ENCODE data around the gene SLC50A1.

The SLC50A1 gene

DNA sequence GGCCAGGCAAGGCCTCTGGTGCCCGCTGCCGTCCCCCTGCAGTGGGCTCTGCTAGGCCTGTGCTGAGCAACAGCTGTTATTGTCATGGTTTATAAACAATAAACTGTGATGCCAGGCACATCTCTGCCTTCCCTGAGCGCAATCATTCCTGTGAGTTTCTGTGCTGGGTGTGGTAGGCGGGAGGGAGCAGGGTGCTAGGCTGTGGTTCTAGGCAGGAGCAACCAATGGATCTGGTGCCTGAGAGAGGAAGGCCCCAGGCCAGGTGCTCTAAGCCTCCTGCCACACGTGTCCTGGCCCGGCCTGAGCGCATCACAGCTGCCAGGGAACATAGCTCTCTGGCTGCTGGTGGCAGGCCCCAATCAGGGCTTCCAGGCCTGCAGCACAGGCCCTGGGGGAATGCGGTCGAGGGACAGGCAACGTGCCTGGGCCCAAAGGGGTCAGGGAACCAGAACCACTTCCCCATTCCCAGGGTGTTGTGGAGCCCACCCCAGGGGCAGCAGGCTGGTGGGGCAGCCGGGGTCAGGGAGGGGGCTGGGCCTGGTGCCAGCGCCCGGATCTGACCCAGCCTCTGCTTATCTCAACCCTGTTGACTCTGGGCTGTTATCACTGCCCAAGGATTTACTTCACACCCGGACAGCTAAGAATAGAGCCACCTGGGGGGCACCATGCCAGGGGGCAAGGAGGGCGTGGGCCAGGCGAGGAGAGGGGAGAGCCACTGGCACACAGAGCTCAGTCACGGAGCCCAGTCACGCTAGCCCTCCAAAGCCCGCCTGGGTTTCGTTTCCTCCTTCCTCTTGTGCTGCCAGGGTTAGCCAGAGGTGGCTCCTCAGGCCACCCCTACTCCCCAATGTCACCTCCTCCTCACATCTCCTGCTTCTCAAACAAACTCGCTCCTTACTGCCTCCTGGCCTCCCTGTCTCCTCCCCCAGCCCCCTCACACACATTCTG is 49.5 kb downstream of the SLC50A1 start:
- DNase-seq (ENCODE audit: low spot score): no peak

DNA sequence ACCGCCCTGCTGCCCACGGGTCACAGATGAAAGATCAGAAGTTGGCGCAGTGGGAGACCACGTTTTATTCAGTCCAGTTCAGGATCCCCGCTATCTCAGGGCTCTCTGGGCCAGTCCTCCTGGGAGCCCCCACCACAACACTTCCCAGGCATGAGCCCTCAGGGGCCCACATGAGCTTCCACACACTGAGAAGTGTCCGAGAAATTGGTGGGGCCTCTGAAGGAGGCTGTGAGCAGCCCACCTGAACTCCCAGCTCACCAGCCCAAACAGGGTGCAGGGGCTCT is 50.1 kb downstream of the SLC50A1 start:
- DNase-seq (ENCODE audit: low spot score): no peak

DNA sequence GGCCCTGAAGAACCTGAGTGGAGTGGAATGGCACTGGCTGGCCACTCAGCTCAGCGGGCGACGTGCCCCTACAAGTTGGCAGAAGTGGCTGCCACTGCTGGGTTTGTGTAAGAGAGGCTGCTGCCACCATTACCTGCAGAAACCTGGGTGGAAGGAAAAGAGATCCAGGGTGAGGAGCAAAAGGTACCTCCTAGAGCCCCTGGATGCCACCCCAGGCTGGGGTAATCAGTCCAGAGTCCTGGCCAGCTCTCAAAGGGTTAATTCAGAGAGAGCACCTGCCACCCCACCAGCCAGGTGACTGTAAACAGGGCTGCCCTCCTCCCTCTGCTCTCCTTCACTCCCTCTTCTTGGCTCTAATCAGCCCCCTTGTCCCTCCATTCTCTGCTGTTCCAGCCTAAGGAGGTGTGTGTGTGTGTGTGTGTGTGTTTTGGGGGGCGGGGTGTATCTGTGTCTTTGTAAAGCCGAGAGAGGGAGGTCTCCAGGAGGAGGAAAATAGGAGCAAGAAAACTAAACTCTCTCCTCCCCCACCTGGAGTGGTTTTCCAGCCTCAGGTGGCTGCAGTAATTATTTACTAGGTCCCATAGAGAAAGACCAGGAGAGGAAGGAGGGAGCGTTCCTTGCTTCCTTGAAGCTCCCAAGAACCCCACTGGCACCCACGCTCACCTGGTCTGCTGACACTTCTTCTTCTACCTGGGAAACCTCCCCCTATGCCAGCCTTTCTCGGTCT is 50.6 kb downstream of the SLC50A1 start:
- DNase-seq (ENCODE audit: low spot score): no peak

DNA sequence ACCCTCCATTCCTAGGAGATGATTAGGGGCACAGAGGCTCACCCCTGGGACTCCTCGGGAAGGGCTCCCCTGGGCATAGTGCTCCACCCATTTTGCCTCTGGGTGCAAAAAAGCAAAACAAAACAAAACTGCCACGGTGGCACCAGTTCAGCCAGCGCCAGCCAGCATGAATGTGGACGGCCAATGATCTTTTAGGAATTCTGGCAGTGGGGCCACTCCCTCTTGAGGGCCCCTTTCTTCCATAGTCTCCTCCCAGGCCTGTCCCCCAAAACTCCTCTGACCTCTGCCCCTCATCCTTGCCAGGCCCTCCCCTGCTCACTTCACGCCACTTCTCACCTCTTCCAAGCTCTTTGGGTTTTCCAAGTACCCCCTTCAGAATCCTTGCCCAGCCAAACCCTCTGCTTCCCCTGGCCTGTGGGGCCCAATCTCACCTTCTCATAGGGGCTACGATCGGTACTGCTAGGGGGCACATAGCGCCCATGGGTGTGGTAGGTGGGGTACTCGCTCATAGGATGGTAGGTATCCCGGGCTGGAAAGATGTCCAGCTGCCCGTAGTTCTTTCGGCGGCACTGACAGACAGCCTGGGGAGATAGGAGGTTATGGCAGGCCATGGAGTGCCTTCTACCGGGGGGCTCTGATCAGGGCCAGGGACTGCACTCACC is 51.3 kb downstream of the SLC50A1 start:
- no peak for DNase-seq (ENCODE audit: low spot score)

DNA sequence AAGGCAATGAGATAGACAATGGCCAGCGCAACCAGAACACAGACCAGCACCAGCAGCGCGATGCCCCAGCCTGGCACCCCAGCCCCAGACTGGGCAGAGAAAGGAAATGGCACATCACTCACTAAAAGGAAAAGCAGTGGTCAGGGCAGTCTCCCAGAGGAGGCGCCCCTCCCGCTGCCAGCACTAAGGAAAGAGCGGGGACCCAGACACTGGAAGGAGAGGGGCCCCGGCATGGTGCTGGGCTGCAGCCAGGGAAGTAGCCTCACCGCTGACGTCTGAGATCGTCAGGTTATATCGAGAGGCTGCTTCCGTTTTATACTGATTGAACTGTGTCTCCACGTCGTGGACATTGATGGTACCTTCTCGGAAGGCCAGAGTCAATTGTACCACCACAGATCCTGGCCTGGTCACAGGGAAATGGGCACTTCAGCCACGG is 51.8 kb downstream of the SLC50A1 start:
- no peak for DNase-seq (ENCODE audit: low spot score)

DNA sequence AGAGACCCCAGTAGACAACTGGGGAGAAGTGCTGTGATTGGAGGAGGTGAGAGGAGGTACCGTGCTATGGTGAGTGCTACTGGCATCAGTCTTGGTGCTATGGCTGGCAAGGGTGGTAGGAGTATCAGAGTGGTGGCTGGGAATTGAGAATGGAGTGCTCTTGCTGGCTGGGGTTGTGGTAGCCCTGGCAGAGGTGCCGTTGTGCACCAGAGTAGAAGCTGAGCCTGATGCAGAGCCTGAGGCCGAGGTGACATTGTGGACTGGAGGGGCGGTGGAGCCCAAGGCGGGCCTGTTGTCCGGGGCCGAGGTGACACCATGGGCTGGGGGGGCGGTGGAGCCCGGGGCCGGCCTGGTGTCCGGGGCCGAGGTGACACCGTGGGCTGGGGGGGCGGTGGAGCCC is 52.6 kb downstream of the SLC50A1 start:
- DNase-seq (ENCODE audit: low spot score): no peak
